Endothelial cell of umbilical vein (primary cell): Measurements from ENCODE around the gene SLC6A9. TPM values are rescaled to one million over a fixed set of nuclear protein-coding genes. Genes with fewer than 3 reads are reported as not detected.

Experiments used
- BruUV-seq: library from RNA; stranded (reverse); fragments of 400-500 nt; replicated peaks from 2 replicates; lab custom pipeline; 2021; lab: Mats Ljungman, UMichigan
- CTCF ChIA-PET: fragments of 300-600, 350-600 bp; sonication (Branson Sonifier 250); formaldehyde crosslinking; loops from one replicate; lab custom pipeline; 2021; ENCODE audit warnings: antibody characterized with exemption, inconsistent platforms; lab: Charles Lee
- POLR2A ChIA-PET: fragments of 300-600, 350-600 bp; sonication (Branson Sonifier 250); formaldehyde crosslinking; loops from one replicate; lab custom pipeline; 2021; ENCODE audit warnings: antibody characterized with exemption, inconsistent platforms; lab: Charles Lee
- DNase-seq: peaks from one replicate; pipeline ENCODE4 v3.0.0-alpha.2; 2011; ENCODE audit warnings: low read depth, low spot score
- FAIRE-seq: peaks from 2 replicates; lab custom pipeline; 2011; peaks lifted over from hg19 to GRCh38; lab: Jason Lieb, UNC
- H2AFZ ChIP-seq: 2 replicates; pipeline ENCODE4 v1.6.0; 2012; ENCODE audit warnings: low read depth, low read length, control low read depth, inconsistent platforms
- H3K27ac ChIP-seq: 2 replicates; pipeline ENCODE4 v1.5.1; 2011; ENCODE audit warnings: low read depth, mild to moderate bottlenecking, control low read depth, low read length, moderate library complexity; ENCODE audit not compliant: insufficient read depth
- H3K27me3 ChIP-seq, 2 experiments: 2 replicates each; pipeline versions ENCODE4 v1.6.0 to v1.6.1; 2011; ENCODE audit warnings: low read length in 2 of 2, mixed read lengths in 1 of 2; ENCODE audit not compliant: control insufficient read depth in 2 of 2, insufficient read depth in 2 of 2
- H3K36me3 ChIP-seq, 2 experiments: 2 replicates in 1 of 2; 3 replicates in 1 of 2; pipeline ENCODE4 v1.5.1; 2011; ENCODE audit warnings: low read length in 2 of 2, mild to moderate bottlenecking in 1 of 2, moderate library complexity in 1 of 2; ENCODE audit not compliant: control insufficient read depth in 2 of 2, insufficient read depth in 2 of 2; ENCODE audit errors: extremely low read depth in 1 of 2
- H3K4me1 ChIP-seq: 3 replicates; pipeline ENCODE4 v1.5.1; 2011; ENCODE audit warnings: mild to moderate bottlenecking, low read length; ENCODE audit not compliant: control insufficient read depth, insufficient read depth; ENCODE audit errors: extremely low read depth
- H3K4me2 ChIP-seq: 2 replicates; pipeline ENCODE4 v1.6.1; 2011; ENCODE audit warnings: low read length, control low read depth, mixed read lengths; ENCODE audit not compliant: insufficient read depth
- H3K4me3 ChIP-seq, 3 experiments: fragments of 200-600 bp in 1 of 3; sonication (generic), shearing (Covaris generic) in 1 of 3; replicated peaks in 1 of 3; 2 replicates each; pipeline ENCODE4 v1.5.1; 2011 to 2016; ENCODE audit warnings: control low read depth in 3 of 3, low read length in 3 of 3, mild to moderate bottlenecking in 2 of 3, inconsistent platforms in 1 of 3, low read depth in 1 of 3, moderate library complexity in 1 of 3; ENCODE audit not compliant: insufficient read depth in 1 of 3
- H3K79me2 ChIP-seq: 2 replicates; pipeline ENCODE4 v1.6.0; 2012; ENCODE audit warnings: low read length, inconsistent platforms; ENCODE audit not compliant: control insufficient read depth, insufficient read depth
- H3K9ac ChIP-seq: replicated peaks from 2 replicates; pipeline ENCODE3; 2011; ENCODE audit warnings: low read length, control low read depth; ENCODE audit not compliant: insufficient read depth; ENCODE audit errors: extremely low read depth
- H3K9me1 ChIP-seq: replicated peaks from 3 replicates; pipeline ENCODE4 v1.6.0; 2011; ENCODE audit warnings: mild to moderate bottlenecking, low read length; ENCODE audit not compliant: control insufficient read depth, insufficient read depth; ENCODE audit errors: extremely low read depth
- H3K9me3 ChIP-seq: replicated peaks from 2 replicates; pipeline ENCODE4 v1.5.1; 2012; ENCODE audit warnings: low read length, inconsistent platforms; ENCODE audit not compliant: control insufficient read depth, insufficient read depth
- H4K20me1 ChIP-seq: replicated peaks from 2 replicates; pipeline ENCODE3; 2011; ENCODE audit warnings: mild to moderate bottlenecking, low read length; ENCODE audit not compliant: control insufficient read depth, insufficient read depth; ENCODE audit errors: extremely low read depth
- CTCF ChIP-seq, 2 donors: IDR thresholded peaks; 1 replicate in 1 of 2; 2 replicates in 1 of 2; pipeline ENCODE4 v1.5.1; 2011; ENCODE audit warnings: low read length in 2 of 2, mild to moderate bottlenecking in 2 of 2, moderate library complexity in 2 of 2, control low read depth in 1 of 2, inconsistent platforms in 1 of 2, low read depth in 1 of 2; ENCODE audit not compliant: insufficient read depth in 1 of 2; ENCODE audit errors: extremely low read depth in 1 of 2
- EZH2 ChIP-seq: IDR thresholded peaks from 2 replicates; pipeline ENCODE4 v1.6.1; 2012; ENCODE audit warnings: borderline replicate concordance, low read depth, mild to moderate bottlenecking, moderate library complexity, low read length, inconsistent platforms; ENCODE audit not compliant: severe bottlenecking
- FOS ChIP-seq: IDR thresholded peaks from 2 replicates; pipeline ENCODE4 v1.6.1; 2011; ENCODE audit warnings: mild to moderate bottlenecking, low read length, moderate library complexity, borderline replicate concordance; ENCODE audit not compliant: insufficient read depth
- GATA2 ChIP-seq: IDR thresholded peaks from 2 replicates; pipeline ENCODE4 v1.7.0; 2011; ENCODE audit warnings: low read depth, mild to moderate bottlenecking, moderate library complexity, mixed read lengths, low read length; ENCODE audit not compliant: insufficient read length, insufficient read depth
- JUN ChIP-seq: IDR thresholded peaks from 2 replicates; pipeline ENCODE4 v1.6.1; 2011; ENCODE audit warnings: borderline replicate concordance, low read depth; ENCODE audit not compliant: insufficient read length, insufficient read depth
- MAX ChIP-seq: IDR thresholded peaks from 2 replicates; pipeline ENCODE4 v1.6.1; 2011; ENCODE audit not compliant: insufficient read depth, insufficient read length
- MYC ChIP-seq: IDR thresholded peaks from one replicate; pipeline ENCODE4 v1.6.1; 2011; ENCODE audit warnings: mild to moderate bottlenecking, low read depth, low read length
- POLR2A ChIP-seq: IDR thresholded peaks from 2 replicates; pipeline ENCODE4 v1.6.1; 2012; ENCODE audit warnings: low read depth, mild to moderate bottlenecking, control low read depth, low read length
- POLR2AphosphoS5 ChIP-seq: IDR thresholded peaks from 2 replicates; pipeline ENCODE4 v1.6.1; 2012; ENCODE audit warnings: low read depth, mild to moderate bottlenecking, control low read depth, low read length, moderate library complexity; ENCODE audit not compliant: insufficient read depth
- dilution Hi-C: fragments of 300-500 bp; cut with MboI; formaldehyde crosslinking; loops from one replicate; pipeline ENCODE4 v1.15.0; 2019; ENCODE audit warnings: low sequenced_read_pairs; ENCODE audit not compliant: extremely low pct_ligation_motif_present
- intact Hi-C: fragments of 100-400 bp; cut with micrococcal nuclease; formaldehyde crosslinking; loops from one replicate; pipeline ENCODE4 v1.10.0; 2022
- polyA plus RNA-seq, 4 experiments: library from polyadenylated mRNA; depleted of rRNA in 3 of 4; stranded (reverse) in 3 of 4; unstranded in 1 of 4; fragments of >200 nt; gene quantifications; 2 replicates each; pipeline versions ENCODE4 v1.2.1 to v1.2.3, GENCODE V29; 2011 to 2012; ENCODE audit warnings: missing spikeins in 1 of 4
- total RNA-seq: library from RNA; stranded (reverse); gene quantifications from 2 replicates; pipeline ENCODE4 v1.2.3, GENCODE V29; 2021

SLC6A9 gene
- total and polyA plus RNA-seq, 2 donors (not counting 3 experiments of a cell fraction or from before 2014, with no cell fraction given) = 0.80 to 1.5 TPM

DNA sequence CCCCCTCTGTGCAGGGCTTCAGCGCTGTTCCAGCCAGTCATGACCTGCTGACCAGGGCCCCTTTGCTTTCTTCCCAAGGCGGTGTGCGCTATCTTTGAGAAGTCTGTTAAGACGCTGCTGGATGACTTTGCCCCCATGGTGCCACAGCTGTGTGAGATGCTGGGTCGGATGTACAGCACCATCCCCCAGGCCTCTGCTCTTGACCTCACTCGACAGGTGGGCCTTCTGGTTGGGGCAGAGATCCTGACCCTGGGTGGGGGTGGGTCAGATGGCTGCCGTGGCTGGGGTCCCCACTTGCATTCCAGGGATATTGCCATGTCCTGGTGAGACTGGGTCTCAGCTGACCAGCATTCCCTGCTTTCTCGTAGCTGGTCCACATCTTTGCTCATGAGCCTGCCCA is 70.5 kb downstream of the SLC6A9 start:
- TF ChIP-seq POLR2AphosphoS5 (no peak), EZH2 (no peak), GATA2 (no peak), FOS (no peak), MYC (no peak), POLR2A (no peak), MAX (no peak), JUN (no peak), CTCF (IDR thresholded peaks at IDR 0.05; ENCODE audit: extremely low read depth in 1 of 2, insufficient read depth in 1 of 2, low read depth in 1 of 2, low read length in 2 of 2) (no peak)
- CTCF ChIA-PET = no interaction called here
- Histone ChIP-seq H3K27ac (no peak overlapping the region), H3K27me3 (no peaks in the 10 kb centered on the region), H3K9me3 (no peaks in the 10 kb centered on the region), H3K36me3 (peaks cover 5 to 35% of the 10 kb centered on the region in 2 experiments), H2AFZ (no peak overlapping the region), H3K9ac (no peak overlapping the region), H3K4me1 (no peaks in the 10 kb centered on the region), H3K9me1 (no peaks in the 10 kb centered on the region), H3K4me3 (no peak overlapping the region), H4K20me1 (no peaks in the 10 kb centered on the region), H3K79me2 (no peaks in the 10 kb centered on the region), H3K4me2 (no peak overlapping the region)
- dilution Hi-C loops (no loop called here), intact Hi-C loops (no loop called here)
- POLR2A ChIA-PET = no interaction called here
- DNase-seq = no peak
- FAIRE-seq = no peak
- BruUV-seq = no TSS peak
